ENCODE results near the gene SBNO1. TPM values are rescaled to one million over a fixed set of nuclear protein-coding genes. Genes with fewer than 3 reads are reported as not detected.
"Not testable (repeated sequence)": the region's sequence is repeated elsewhere in the genome, so short reads cannot be mapped to it uniquely, and the experiment has no call there.

Gene SBNO1
- 43.2 and 48.6 TPM in 2 replicates for total RNA-seq

- ChIA-PET CTCF (interaction anchor here (0.7 to 1.5 kb wide), 3 partner anchors 19 to 217 kb away, joined by 3 to 11 read pairs (median 3); partner anchors contain the start of gene KMT5A), POLR2A (interaction anchor here (0.5 to 4.0 kb wide), 30 partner anchors 9 to 864 kb away, joined by 3 to 88 read pairs (median 8); partner anchors contain the start of genes DDX55, KMT5A, MPHOSPH9 and MTRFR)
- Mint-ChIP-seq H3K27me3 (no peaks in the 10 kb centered on the region), H3K4me3 (peak within 1 kb of the TSS; percentile 90), H3K36me3 (ENCODE audit: low read depth) (peaks cover 12% of the 10 kb centered on the region), H3K27ac (peak within 1 kb of the TSS; percentile 99), H3K9me3 (no peaks in the 10 kb centered on the region), H3K4me1 (peaks cover 21% of the 10 kb centered on the region)
- intact Hi-C loops (cut with micrococcal nuclease), result loop anchor here (1.0 to 2.0 kb wide), 17 partner anchors 19 to 1138 kb away; partner anchors contain the start of genes ABCB9, ATP6V0A2, DDX55 and DIABLO
- DNase-seq (peak; percentile 86), ATAC-seq (ENCODE audit: low read depth) (peak; percentile 62)
- TF ChIP-seq CTCF (IDR thresholded peaks at IDR 0.05), result no peak
Measured at GRCh38 chr12:123364532-123365024, at the start of gene SBNO1. Gene SBNO1 (minus strand): TSS chr12:123364847. CDS start chr12:123350441, 14,406 bp downstream.

GRCh38 chr12:123410041-123410412, 45.4 kb upstream of the SBNO1 start:
- ChIA-PET CTCF (no interaction called here), POLR2A (interaction anchor here (0.5 to 1.8 kb wide), 2 partner anchors 17 to 1309 kb away, joined by 3 to 20 read pairs; no protein-coding TSS in a partner anchor)
- no peak for ATAC-seq (ENCODE audit: low read depth)
- no peaks in the 10 kb centered on the region for H3K27me3 Mint-ChIP-seq
- peaks cover 54% of the 10 kb centered on the region for H3K36me3 Mint-ChIP-seq (ENCODE audit: low read depth)
- no peak for DNase-seq
- no peak for TF ChIP-seq CTCF (IDR thresholded peaks at IDR 0.05)
- H3K9me3 Mint-ChIP-seq, result no peaks in the 10 kb centered on the region
- no peak overlapping the region for H3K4me3 Mint-ChIP-seq
- peaks cover 13% of the 10 kb centered on the region for H3K4me1 Mint-ChIP-seq
- intact Hi-C loops (cut with micrococcal nuclease), result no loop called here
- H3K27ac Mint-ChIP-seq, result no peak overlapping the region

GRCh38 chr12:123409284-123410040, 44.8 kb upstream of the SBNO1 start:
- H3K27ac Mint-ChIP-seq, result peak overlapping the region; percentile 35
- H3K36me3 Mint-ChIP-seq (ENCODE audit: low read depth), result peaks cover 54% of the 10 kb centered on the region
- ATAC-seq (ENCODE audit: low read depth), result peak; percentile 60
- POLR2A ChIA-PET, result interaction anchor here (0.6 to 1.8 kb wide), 7 partner anchors 18 to 1055 kb away, joined by 3 to 20 read pairs (median 5); partner anchors contain the start of gene SNRNP35
- H3K27me3 Mint-ChIP-seq; H3K4me3 Mint-ChIP-seq; H3K9me3 Mint-ChIP-seq; DNase-seq; intact Hi-C loops (cut with micrococcal nuclease); CTCF ChIA-PET: not testable (repeated sequence)
- peaks cover 18% of the 10 kb centered on the region for H3K4me1 Mint-ChIP-seq

GRCh38 chr12:123408619-123409018, 44.0 kb upstream of the SBNO1 start:
- Mint-ChIP-seq H3K36me3 (ENCODE audit: low read depth) (peaks cover 59% of the 10 kb centered on the region), H3K4me1 (peaks cover 19% of the 10 kb centered on the region)
- H3K4me3 Mint-ChIP-seq; H3K27me3 Mint-ChIP-seq; H3K9me3 Mint-ChIP-seq; ATAC-seq (ENCODE audit: low read depth); H3K27ac Mint-ChIP-seq; DNase-seq; CTCF ChIA-PET; intact Hi-C loops (cut with micrococcal nuclease): not testable (repeated sequence)
- POLR2A ChIA-PET, result interaction anchor here (0.6 to 1.8 kb wide), 6 partner anchors 19 to 72 kb away, joined by 3 to 20 read pairs (median 6); partner anchors contain the start of gene SNRNP35

GRCh38 chr12:123407934-123408333, 43.3 kb upstream of the SBNO1 start:
- H3K27ac Mint-ChIP-seq; ATAC-seq (ENCODE audit: low read depth); CTCF ChIA-PET; intact Hi-C loops (cut with micrococcal nuclease); H3K27me3 Mint-ChIP-seq; DNase-seq; H3K4me3 Mint-ChIP-seq; H3K9me3 Mint-ChIP-seq: not testable (repeated sequence)
- POLR2A ChIA-PET, result interaction anchor here (1.2 to 1.3 kb wide), 2 partner anchors 13 to 19 kb away, joined by 5 to 11 read pairs; no protein-coding TSS in a partner anchor
- peaks cover 19% of the 10 kb centered on the region for H3K4me1 Mint-ChIP-seq
- peaks cover 59% of the 10 kb centered on the region for H3K36me3 Mint-ChIP-seq (ENCODE audit: low read depth)

- CTCF ChIA-PET; intact Hi-C loops (cut with micrococcal nuclease); H3K27me3 Mint-ChIP-seq; H3K4me3 Mint-ChIP-seq; H3K27ac Mint-ChIP-seq; H3K9me3 Mint-ChIP-seq; ATAC-seq (ENCODE audit: low read depth); DNase-seq: not testable (repeated sequence)
- H3K36me3 Mint-ChIP-seq (ENCODE audit: low read depth), result peaks cover 59% of the 10 kb centered on the region
- POLR2A ChIA-PET, result interaction anchor here (0.6 to 1.3 kb wide), 5 partner anchors 9 to 60 kb away, joined by 3 to 11 read pairs (median 3); no protein-coding TSS in a partner anchor
- peaks cover 19% of the 10 kb centered on the region for H3K4me1 Mint-ChIP-seq
Measured at GRCh38 chr12:123407269-123407668, 42.6 kb upstream of the SBNO1 start.
